ENCODE measurements around the gene USH2A.

DNA sequence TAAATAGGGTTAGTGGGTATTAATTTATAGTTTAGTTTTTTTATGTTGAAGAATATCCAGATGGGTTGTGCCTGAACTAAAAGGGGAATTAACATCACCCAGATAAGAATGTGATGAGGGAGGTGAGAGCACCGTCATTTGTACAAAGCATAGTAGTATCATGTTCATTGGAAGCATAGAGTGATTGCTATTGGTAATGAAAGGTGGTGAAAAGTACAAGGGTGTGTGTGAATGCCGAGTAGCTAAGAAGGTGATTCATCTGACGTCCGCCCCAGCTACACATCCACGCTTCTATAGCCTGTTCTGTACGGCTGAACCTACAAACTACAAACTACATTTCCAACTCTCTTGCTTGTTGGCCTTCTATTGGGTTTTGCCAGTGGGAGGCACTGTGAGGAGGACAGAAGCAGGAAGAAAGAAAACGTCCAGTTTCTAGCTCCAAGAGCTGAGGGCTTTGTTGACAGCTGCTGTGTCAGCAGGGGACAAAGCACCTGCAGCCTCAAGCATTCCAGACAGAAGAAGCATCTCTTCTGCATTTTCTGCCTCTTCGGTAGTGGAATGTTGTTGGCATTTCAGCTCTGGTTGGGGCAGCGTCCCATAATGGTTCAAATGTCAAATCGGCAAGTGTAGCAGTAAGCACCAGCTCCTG is 451.3 kb downstream of the USH2A start:
- TF ChIP-seq EZH2phosphoT487 (conservative IDR thresholded peaks at IDR 0.05; ENCODE audit: low read length) (no peak), CTCF (IDR thresholded peaks at IDR 0.05; ENCODE audit: insufficient read depth, low read length, poor library complexity, severe bottlenecking) (no peak)

Measured in SU-DHL-6 (cell line).